Endothelial cell of umbilical vein (primary cell): ENCODE results near the gene ERO1B. TPM values are rescaled to one million over a fixed set of nuclear protein-coding genes. Genes with fewer than 3 reads are reported as not detected.

ENCODE experiments used
- BruUV-seq: library from RNA; stranded (reverse); fragments of 400-500 nt; replicated peaks from 2 replicates; lab custom pipeline; 2021; lab: Mats Ljungman, UMichigan
- CTCF ChIA-PET: fragments of 300-600, 350-600 bp; sonication (Branson Sonifier 250); formaldehyde crosslinking; loops from one replicate; lab custom pipeline; 2021; ENCODE audit warnings: antibody characterized with exemption, inconsistent platforms; lab: Charles Lee
- POLR2A ChIA-PET: fragments of 300-600, 350-600 bp; sonication (Branson Sonifier 250); formaldehyde crosslinking; loops from one replicate; lab custom pipeline; 2021; ENCODE audit warnings: antibody characterized with exemption, inconsistent platforms; lab: Charles Lee
- DNase-seq: peaks from one replicate; pipeline ENCODE4 v3.0.0-alpha.2; 2011; ENCODE audit warnings: low read depth, low spot score
- FAIRE-seq: peaks from 2 replicates; lab custom pipeline; 2011; peaks lifted over from hg19 to GRCh38; lab: Jason Lieb, UNC
- H2AFZ ChIP-seq: 2 replicates; pipeline ENCODE4 v1.6.0; 2012; ENCODE audit warnings: low read depth, low read length, control low read depth, inconsistent platforms
- H3K27ac ChIP-seq: 2 replicates; pipeline ENCODE4 v1.5.1; 2011; ENCODE audit warnings: low read depth, mild to moderate bottlenecking, control low read depth, low read length, moderate library complexity; ENCODE audit not compliant: insufficient read depth
- H3K27me3 ChIP-seq, 2 experiments: 2 replicates each; pipeline versions ENCODE4 v1.6.0 to v1.6.1; 2011; ENCODE audit warnings: low read length in 2 of 2, mixed read lengths in 1 of 2; ENCODE audit not compliant: control insufficient read depth in 2 of 2, insufficient read depth in 2 of 2
- H3K36me3 ChIP-seq, 2 experiments: 2 replicates in 1 of 2; 3 replicates in 1 of 2; pipeline ENCODE4 v1.5.1; 2011; ENCODE audit warnings: low read length in 2 of 2, mild to moderate bottlenecking in 1 of 2, moderate library complexity in 1 of 2; ENCODE audit not compliant: control insufficient read depth in 2 of 2, insufficient read depth in 2 of 2; ENCODE audit errors: extremely low read depth in 1 of 2
- H3K4me1 ChIP-seq: 3 replicates; pipeline ENCODE4 v1.5.1; 2011; ENCODE audit warnings: mild to moderate bottlenecking, low read length; ENCODE audit not compliant: control insufficient read depth, insufficient read depth; ENCODE audit errors: extremely low read depth
- H3K4me2 ChIP-seq: 2 replicates; pipeline ENCODE4 v1.6.1; 2011; ENCODE audit warnings: low read length, control low read depth, mixed read lengths; ENCODE audit not compliant: insufficient read depth
- H3K4me3 ChIP-seq, 3 experiments: fragments of 200-600 bp in 1 of 3; sonication (generic), shearing (Covaris generic) in 1 of 3; replicated peaks in 1 of 3; 2 replicates each; pipeline ENCODE4 v1.5.1; 2011 to 2016; ENCODE audit warnings: control low read depth in 3 of 3, low read length in 3 of 3, mild to moderate bottlenecking in 2 of 3, inconsistent platforms in 1 of 3, low read depth in 1 of 3, moderate library complexity in 1 of 3; ENCODE audit not compliant: insufficient read depth in 1 of 3
- H3K79me2 ChIP-seq: 2 replicates; pipeline ENCODE4 v1.6.0; 2012; ENCODE audit warnings: low read length, inconsistent platforms; ENCODE audit not compliant: control insufficient read depth, insufficient read depth
- H3K9ac ChIP-seq: replicated peaks from 2 replicates; pipeline ENCODE3; 2011; ENCODE audit warnings: low read length, control low read depth; ENCODE audit not compliant: insufficient read depth; ENCODE audit errors: extremely low read depth
- H3K9me1 ChIP-seq: replicated peaks from 3 replicates; pipeline ENCODE4 v1.6.0; 2011; ENCODE audit warnings: mild to moderate bottlenecking, low read length; ENCODE audit not compliant: control insufficient read depth, insufficient read depth; ENCODE audit errors: extremely low read depth
- H3K9me3 ChIP-seq: replicated peaks from 2 replicates; pipeline ENCODE4 v1.5.1; 2012; ENCODE audit warnings: low read length, inconsistent platforms; ENCODE audit not compliant: control insufficient read depth, insufficient read depth
- H4K20me1 ChIP-seq: replicated peaks from 2 replicates; pipeline ENCODE3; 2011; ENCODE audit warnings: mild to moderate bottlenecking, low read length; ENCODE audit not compliant: control insufficient read depth, insufficient read depth; ENCODE audit errors: extremely low read depth
- CTCF ChIP-seq, 2 donors: IDR thresholded peaks; 1 replicate in 1 of 2; 2 replicates in 1 of 2; pipeline ENCODE4 v1.5.1; 2011; ENCODE audit warnings: low read length in 2 of 2, mild to moderate bottlenecking in 2 of 2, moderate library complexity in 2 of 2, control low read depth in 1 of 2, inconsistent platforms in 1 of 2, low read depth in 1 of 2; ENCODE audit not compliant: insufficient read depth in 1 of 2; ENCODE audit errors: extremely low read depth in 1 of 2
- EZH2 ChIP-seq: IDR thresholded peaks from 2 replicates; pipeline ENCODE4 v1.6.1; 2012; ENCODE audit warnings: borderline replicate concordance, low read depth, mild to moderate bottlenecking, moderate library complexity, low read length, inconsistent platforms; ENCODE audit not compliant: severe bottlenecking
- FOS ChIP-seq: IDR thresholded peaks from 2 replicates; pipeline ENCODE4 v1.6.1; 2011; ENCODE audit warnings: mild to moderate bottlenecking, low read length, moderate library complexity, borderline replicate concordance; ENCODE audit not compliant: insufficient read depth
- GATA2 ChIP-seq: IDR thresholded peaks from 2 replicates; pipeline ENCODE4 v1.7.0; 2011; ENCODE audit warnings: low read depth, mild to moderate bottlenecking, moderate library complexity, mixed read lengths, low read length; ENCODE audit not compliant: insufficient read length, insufficient read depth
- JUN ChIP-seq: IDR thresholded peaks from 2 replicates; pipeline ENCODE4 v1.6.1; 2011; ENCODE audit warnings: borderline replicate concordance, low read depth; ENCODE audit not compliant: insufficient read length, insufficient read depth
- MYC ChIP-seq: IDR thresholded peaks from one replicate; pipeline ENCODE4 v1.6.1; 2011; ENCODE audit warnings: mild to moderate bottlenecking, low read depth, low read length
- POLR2A ChIP-seq: IDR thresholded peaks from 2 replicates; pipeline ENCODE4 v1.6.1; 2012; ENCODE audit warnings: low read depth, mild to moderate bottlenecking, control low read depth, low read length
- POLR2AphosphoS5 ChIP-seq: IDR thresholded peaks from 2 replicates; pipeline ENCODE4 v1.6.1; 2012; ENCODE audit warnings: low read depth, mild to moderate bottlenecking, control low read depth, low read length, moderate library complexity; ENCODE audit not compliant: insufficient read depth
- dilution Hi-C: fragments of 300-500 bp; cut with MboI; formaldehyde crosslinking; loops from one replicate; pipeline ENCODE4 v1.15.0; 2019; ENCODE audit warnings: low sequenced_read_pairs; ENCODE audit not compliant: extremely low pct_ligation_motif_present
- intact Hi-C: fragments of 100-400 bp; cut with micrococcal nuclease; formaldehyde crosslinking; loops from one replicate; pipeline ENCODE4 v1.10.0; 2022
- polyA plus RNA-seq, 4 experiments: library from polyadenylated mRNA; depleted of rRNA in 3 of 4; stranded (reverse) in 3 of 4; unstranded in 1 of 4; fragments of >200 nt; gene quantifications; 2 replicates each; pipeline versions ENCODE4 v1.2.1 to v1.2.3, GENCODE V29; 2011 to 2012; ENCODE audit warnings: missing spikeins in 1 of 4
- total RNA-seq: library from RNA; stranded (reverse); gene quantifications from 2 replicates; pipeline ENCODE4 v1.2.3, GENCODE V29; 2021

Gene ERO1B
- total and polyA plus RNA-seq, 2 donors (not counting 3 experiments of a cell fraction or from before 2014, with no cell fraction given): 1.9 to 3.6 TPM

GRCh38 chr1:236251587-236251986, 30.2 kb downstream of the ERO1B start:
- intact Hi-C loops: no loop called here
- FAIRE-seq: no peak
- BruUV-seq: no TSS peak

GRCh38 chr1:236247286-236247685, 34.5 kb downstream of the ERO1B start:
- Histone ChIP-seq H2AFZ (no peak overlapping the region), H4K20me1 (no peaks in the 10 kb centered on the region), H3K27me3 (no peaks in the 10 kb centered on the region), H3K9me3 (no peaks in the 10 kb centered on the region), H3K27ac (no peak overlapping the region), H3K9ac (no peak overlapping the region), H3K9me1 (no peaks in the 10 kb centered on the region), H3K36me3 (no peaks in the 10 kb centered on the region), H3K4me3 (no peak overlapping the region), H3K4me1 (no peaks in the 10 kb centered on the region), H3K4me2 (no peak overlapping the region), H3K79me2 (no peaks in the 10 kb centered on the region)
- no TSS peak for BruUV-seq
- ChIA-PET CTCF (no interaction called here), POLR2A (no interaction called here)
- FAIRE-seq (no peak), DNase-seq (no peak)
- dilution Hi-C loops (no loop called here), intact Hi-C loops (no loop called here)
- TF ChIP-seq JUN: no peak
- TF ChIP-seq POLR2A: no peak
- no peak for TF ChIP-seq MYC
- no peak for TF ChIP-seq FOS
- no peak for TF ChIP-seq EZH2
- TF ChIP-seq CTCF (IDR thresholded peaks at IDR 0.05; ENCODE audit: extremely low read depth in 1 of 2, insufficient read depth in 1 of 2, low read depth in 1 of 2, low read length in 2 of 2): no peak
- TF ChIP-seq POLR2AphosphoS5: no peak

More at GRCh38 chr1:236251587-236251986, 30.2 kb downstream of the ERO1B start:
- no peaks in the 10 kb centered on the region for H4K20me1 ChIP-seq
- CTCF ChIA-PET: interaction anchor here (0.7 kb wide), 1 partner anchor 93 kb away, joined by 3 read pairs; no protein-coding TSS in a partner anchor
- no peaks in the 10 kb centered on the region for H3K27me3 ChIP-seq
- POLR2A ChIA-PET: no interaction called here
- no peaks in the 10 kb centered on the region for H3K9me1 ChIP-seq
- no peaks in the 10 kb centered on the region for H3K79me2 ChIP-seq
- dilution Hi-C loops: no loop called here
- no peaks in the 10 kb centered on the region for H3K4me1 ChIP-seq
- no peak overlapping the region for H2AFZ ChIP-seq
- TF ChIP-seq MYC: no peak
- no peak for TF ChIP-seq JUN
- no peak for TF ChIP-seq EZH2
- no peak for TF ChIP-seq POLR2A
- TF ChIP-seq GATA2: no peak
- no peak overlapping the region for H3K4me3 ChIP-seq
- H3K9me3 ChIP-seq: no peaks in the 10 kb centered on the region
- H3K4me2 ChIP-seq: no peak overlapping the region
- no peak overlapping the region for H3K27ac ChIP-seq
- no peaks in the 10 kb centered on the region for H3K36me3 ChIP-seq
- H3K9ac ChIP-seq: no peak overlapping the region
- no peak for DNase-seq
